ENCODE data around the gene ZBP1.

The ZBP1 gene

DNA sequence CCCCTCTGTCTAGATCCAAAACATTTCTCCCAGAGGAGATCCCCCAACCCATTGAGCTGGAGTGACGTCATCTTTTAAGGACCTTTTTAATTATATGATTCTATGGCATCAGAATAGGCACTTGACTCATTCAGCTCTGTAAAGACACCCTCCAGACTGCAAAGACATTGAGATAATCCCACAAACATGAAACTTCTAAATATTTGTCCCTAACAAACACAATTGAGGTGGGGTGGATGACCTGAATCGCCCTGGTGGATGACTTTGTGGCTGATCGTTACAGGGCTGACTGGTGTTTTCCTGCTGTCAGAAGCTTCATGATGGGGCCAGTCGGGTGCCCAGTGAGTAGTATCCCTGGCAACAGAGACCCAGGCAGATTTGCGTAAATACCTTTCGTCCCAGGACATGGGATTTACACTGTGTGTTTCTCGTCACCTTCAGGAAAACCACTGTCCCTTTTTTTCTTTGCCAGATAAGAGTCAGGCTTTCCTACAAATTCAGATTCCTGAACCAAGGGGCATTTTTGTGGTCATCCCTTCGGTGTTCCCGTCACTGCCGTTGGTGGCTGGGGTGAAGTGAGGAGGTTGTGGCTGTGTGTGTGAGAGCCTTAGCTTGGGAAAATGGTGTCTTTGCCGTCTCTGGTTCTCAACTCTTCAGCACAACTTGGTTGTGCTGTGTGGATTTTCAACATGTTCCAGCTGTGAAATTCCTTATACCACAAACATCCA lies 64.6 kb downstream of the ZBP1 start:
- DNase-seq (ENCODE audit: low spot score) = no peak
